SK-N-SH (cell line): ENCODE results near the gene TTC9.

ENCODE experiments used
- CTCF ChIP-seq: fragments of 200-600 bp; sonication (generic); IDR thresholded peaks from 2 replicates; pipeline ENCODE4 v1.6.1; 2017; ENCODE audit warnings: antibody characterized with exemption, mild to moderate bottlenecking, moderate library complexity
- POLR2AphosphoS5 ChIP-seq: IDR thresholded peaks from 2 replicates; pipeline ENCODE4 v1.6.1; 2012; ENCODE audit warnings: low read depth, low read length
- RCOR1 ChIP-seq: fragments of 150-350 bp; IDR thresholded peaks from 2 replicates; pipeline ENCODE4 v1.6.1; 2017; ENCODE audit warnings: antibody characterized with exemption, low read length
- REST ChIP-seq: IDR thresholded peaks from 2 replicates; pipeline ENCODE4 v1.6.1; 2012; ENCODE audit warnings: mild to moderate bottlenecking, low read depth, low read length, moderate library complexity

- TF ChIP-seq RCOR1 (no peak), CTCF (no peak), REST (no peak), POLR2AphosphoS5 (no peak)
Measured at GRCh38 chr14:70677341-70677740, 35.6 kb downstream of the TTC9 start.
